GM12891 (cell line): ENCODE data around the gene SLC39A13.

Experiments
- DNase-seq: peaks from one replicate; pipeline ENCODE4 v3.0.0; 2011; ENCODE audit warnings: low spot score; ENCODE audit not compliant: insufficient read length
- FAIRE-seq: peaks from 2 replicates; lab custom pipeline; 2011; peaks lifted over from hg19 to GRCh38; lab: Jason Lieb, UNC
- PAX5 ChIP-seq: IDR thresholded peaks from 2 replicates; pipeline ENCODE4 v1.6.1; 2011; ENCODE audit warnings: low read length, moderate library complexity, mild to moderate bottlenecking; ENCODE audit not compliant: insufficient read depth, severe bottlenecking
- POLR2A ChIP-seq: IDR thresholded peaks from 2 replicates; pipeline ENCODE4 v1.6.1; 2011; ENCODE audit warnings: low read depth, low read length, control low read depth
- POLR2AphosphoS5 ChIP-seq: IDR thresholded peaks from 2 replicates; pipeline ENCODE4 v1.6.1; 2011; ENCODE audit warnings: low read depth, low read length, control low read depth
- POU2F2 ChIP-seq: IDR thresholded peaks from 2 replicates; pipeline ENCODE4 v1.6.1; 2011; ENCODE audit warnings: low read depth, mild to moderate bottlenecking, control low read depth, low read length, moderate library complexity
- SPI1 ChIP-seq: IDR thresholded peaks from 2 replicates; pipeline ENCODE4 v1.6.1; 2011; ENCODE audit warnings: low read depth, low read length, control low read depth
- TAF1 ChIP-seq: IDR thresholded peaks from 2 replicates; pipeline ENCODE4 v1.6.1; 2011; ENCODE audit warnings: low read depth, low read length, control low read depth

SLC39A13 gene

DNA sequence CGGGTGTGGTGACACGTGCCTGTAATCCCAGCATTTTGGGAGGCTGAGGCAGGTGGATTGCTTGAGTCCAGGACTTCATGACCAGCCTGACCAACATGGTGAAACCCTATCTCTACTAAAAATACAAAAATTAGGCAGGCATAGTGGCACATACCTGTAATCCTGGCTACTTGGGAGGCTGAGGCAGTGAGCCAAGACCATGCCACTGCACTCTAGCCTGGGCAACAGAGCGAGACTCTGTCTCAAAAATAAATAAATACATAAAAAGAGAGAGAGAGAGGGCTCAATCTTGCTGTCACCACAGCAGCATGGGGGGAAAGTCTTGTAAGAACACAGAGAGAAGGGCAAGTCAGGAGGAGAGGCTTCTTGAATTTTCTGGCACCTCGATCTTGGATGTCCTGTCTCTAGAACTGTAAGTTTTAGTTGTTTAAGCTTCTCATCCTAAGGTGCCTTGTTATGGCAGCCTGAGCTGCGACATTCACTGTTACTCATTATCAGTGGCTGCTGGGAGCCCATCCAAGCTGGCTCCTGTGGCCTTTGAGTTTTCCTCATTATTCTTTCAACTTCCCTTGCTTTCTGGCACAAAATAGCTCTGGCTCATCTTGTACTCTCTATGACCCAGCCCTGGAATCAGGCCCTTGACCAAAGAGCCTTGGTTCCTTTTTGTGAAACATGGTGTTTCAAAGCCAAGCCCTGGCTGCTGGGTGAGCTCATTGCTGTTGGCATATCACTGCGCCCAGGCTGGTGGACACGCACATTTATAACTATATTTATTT is 25.8 kb downstream of the SLC39A13 start:
- TF ChIP-seq POLR2A, result no peak
- no peak for TF ChIP-seq POU2F2
- no peak for TF ChIP-seq SPI1
- TF ChIP-seq POLR2AphosphoS5, result no peak
- TF ChIP-seq PAX5, result no peak
- TF ChIP-seq TAF1, result no peak
- FAIRE-seq, result no peak
- no peak for DNase-seq

DNA sequence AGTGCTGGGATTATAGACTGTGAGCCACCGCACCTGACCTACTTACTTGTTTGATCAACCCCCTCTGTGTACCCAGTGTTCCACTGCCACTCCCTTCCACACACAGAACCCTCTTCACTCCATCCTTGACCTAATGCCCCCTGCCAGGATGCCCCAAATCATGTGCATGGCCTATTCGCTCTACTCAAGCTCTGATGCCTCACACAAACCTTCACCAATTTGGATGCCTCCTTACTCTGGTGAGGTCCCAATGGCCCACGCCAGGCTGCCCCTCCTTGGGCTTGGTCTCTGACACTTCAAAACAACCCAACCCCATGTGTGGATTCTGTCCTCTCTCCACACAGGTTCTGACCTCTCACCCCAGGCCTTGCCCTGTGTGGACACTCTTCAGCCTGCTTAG is 27.3 kb downstream of the SLC39A13 start:
- TF ChIP-seq TAF1 (no peak), POU2F2 (no peak), POLR2A (no peak), PAX5 (no peak), POLR2AphosphoS5 (no peak), SPI1 (no peak)
- no peak for DNase-seq
- no peak for FAIRE-seq

DNA sequence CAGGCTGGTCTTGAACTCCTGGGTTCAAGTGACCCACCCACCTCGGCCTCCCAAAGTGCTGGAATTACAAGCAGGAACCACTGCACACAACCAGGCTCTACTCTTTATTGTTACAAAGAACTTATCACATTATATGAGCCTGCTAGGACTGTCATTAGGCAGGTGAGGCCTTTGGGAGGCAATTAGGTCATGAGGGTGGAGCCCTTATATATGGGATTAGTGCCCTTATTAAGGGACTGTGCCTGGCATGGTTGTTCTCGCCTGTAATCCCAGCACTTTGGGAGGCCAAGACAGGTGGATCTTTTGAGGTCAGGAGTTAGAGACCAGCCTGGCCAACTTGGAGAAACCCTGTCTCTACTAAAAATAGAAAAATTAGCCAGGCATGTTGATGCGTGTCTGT is 28.3 kb downstream of the SLC39A13 start:
- TF ChIP-seq SPI1 (no peak), PAX5 (no peak), TAF1 (no peak), POLR2AphosphoS5 (no peak), POLR2A (no peak), POU2F2 (no peak)
- no peak for FAIRE-seq
- DNase-seq, result no peak

DNA sequence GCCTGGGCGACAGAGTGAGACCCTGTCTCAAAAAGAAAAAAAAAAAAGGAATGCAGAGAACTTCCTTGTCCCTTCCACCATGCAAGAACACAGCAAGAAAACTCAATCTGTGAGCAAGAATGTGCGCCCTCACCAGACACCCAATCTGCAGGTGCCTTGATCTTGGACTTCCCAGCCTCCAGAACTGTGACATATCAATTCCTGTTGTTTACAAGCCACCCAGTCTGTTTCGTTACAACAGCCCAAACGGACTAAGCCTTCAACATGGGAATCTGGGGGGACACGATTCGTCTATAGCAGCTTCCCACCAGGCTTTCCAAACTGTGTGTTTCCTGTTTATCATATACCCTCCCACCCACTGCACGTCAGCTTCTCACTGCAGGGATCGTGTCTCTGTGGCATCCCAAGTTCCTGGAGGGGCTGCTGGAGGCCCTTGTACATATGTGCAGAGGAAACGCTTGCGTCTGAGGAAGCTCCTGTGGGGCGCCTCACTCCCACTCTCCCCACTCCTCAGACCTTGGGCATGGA is 28.9 kb downstream of the SLC39A13 start:
- DNase-seq, result no peak
- no peak for FAIRE-seq
- TF ChIP-seq POLR2AphosphoS5 (no peak), SPI1 (no peak), POLR2A (no peak), PAX5 (no peak), TAF1 (no peak), POU2F2 (no peak)

DNA sequence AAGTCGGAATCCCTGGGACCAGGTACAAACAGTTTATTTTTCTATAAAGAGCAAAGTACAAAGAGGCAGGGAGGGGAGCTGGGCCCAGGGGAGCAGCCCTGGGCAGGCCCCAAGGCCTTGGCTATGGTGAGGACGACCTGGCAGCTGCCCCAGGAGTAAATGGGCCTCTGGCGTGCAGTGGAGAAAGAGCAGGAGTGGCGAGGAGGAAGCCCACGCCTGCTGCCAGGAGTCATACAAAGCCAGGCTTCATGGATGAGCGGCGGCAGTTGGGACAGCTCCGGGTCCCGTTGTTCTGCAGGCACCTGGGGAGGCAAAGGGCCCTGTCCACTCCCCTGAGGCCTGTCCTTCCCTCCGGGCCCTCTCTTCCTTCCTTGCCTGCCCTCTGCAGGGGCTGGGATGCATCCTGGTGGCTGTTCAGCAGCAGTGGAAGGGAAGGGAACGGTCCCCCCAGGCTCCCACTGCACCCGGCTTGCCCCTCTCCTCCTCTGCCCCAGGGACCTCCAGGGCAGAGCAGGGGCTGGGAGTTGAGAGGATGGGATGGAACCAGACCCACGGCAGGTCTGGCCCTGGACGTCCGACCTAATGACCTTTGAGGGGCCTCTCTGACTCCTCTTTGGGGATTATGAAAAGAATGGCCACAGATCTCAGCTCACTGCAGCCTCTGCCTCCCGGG is 29.5 kb downstream of the SLC39A13 start:
- DNase-seq (no peak), FAIRE-seq (no peak)
- TF ChIP-seq POLR2AphosphoS5 (no peak), POU2F2 (no peak), PAX5 (no peak), SPI1 (no peak), TAF1 (no peak), POLR2A (no peak)

DNA sequence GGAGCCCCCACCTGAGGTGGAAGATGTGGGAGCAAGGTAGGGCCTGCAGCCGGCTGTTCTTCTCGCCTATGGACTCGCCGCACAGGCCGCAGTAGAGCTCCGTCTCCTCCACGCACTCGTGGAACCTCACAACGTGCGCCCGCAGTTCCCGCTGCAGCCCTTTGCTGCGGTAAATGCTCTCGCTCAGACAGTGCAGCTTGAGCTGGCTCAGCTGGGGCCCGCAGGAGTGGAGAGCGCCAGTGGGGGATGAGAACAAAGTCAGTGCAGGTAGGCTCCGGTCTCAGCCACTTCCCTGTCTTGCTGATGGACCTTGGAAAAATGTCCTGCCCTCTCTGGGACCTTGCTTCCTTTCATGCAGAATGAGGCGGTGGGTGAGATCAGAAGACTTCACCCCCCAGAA is 30.3 kb downstream of the SLC39A13 start:
- no peak for DNase-seq
- FAIRE-seq, result no peak
- TF ChIP-seq SPI1 (no peak), TAF1 (no peak), POLR2AphosphoS5 (no peak), PAX5 (no peak), POU2F2 (no peak), POLR2A (no peak)

DNA sequence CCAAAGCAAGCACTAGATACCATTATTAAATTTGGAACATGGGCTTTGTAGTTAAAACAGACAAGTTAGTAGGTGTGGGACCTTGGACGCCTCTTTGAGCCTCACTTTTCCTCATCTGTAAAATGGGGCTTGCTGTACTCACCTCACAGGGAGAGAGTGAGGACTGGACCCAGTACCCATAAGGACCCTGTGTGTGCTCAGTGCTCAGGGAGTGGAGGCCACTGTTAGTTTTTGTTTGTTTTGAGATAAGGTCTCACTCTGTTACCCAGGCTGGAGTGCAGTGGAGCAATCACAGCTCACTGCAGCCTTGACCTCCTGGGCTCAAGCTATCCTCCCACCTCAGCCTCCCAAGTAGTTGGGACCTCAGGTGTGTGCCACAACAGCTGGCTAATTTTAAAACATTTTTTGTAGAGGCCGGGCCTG is 31.7 kb downstream of the SLC39A13 start:
- FAIRE-seq (no peak), DNase-seq (no peak)
- TF ChIP-seq SPI1 (no peak), POLR2AphosphoS5 (no peak), TAF1 (no peak), POU2F2 (no peak)

DNA sequence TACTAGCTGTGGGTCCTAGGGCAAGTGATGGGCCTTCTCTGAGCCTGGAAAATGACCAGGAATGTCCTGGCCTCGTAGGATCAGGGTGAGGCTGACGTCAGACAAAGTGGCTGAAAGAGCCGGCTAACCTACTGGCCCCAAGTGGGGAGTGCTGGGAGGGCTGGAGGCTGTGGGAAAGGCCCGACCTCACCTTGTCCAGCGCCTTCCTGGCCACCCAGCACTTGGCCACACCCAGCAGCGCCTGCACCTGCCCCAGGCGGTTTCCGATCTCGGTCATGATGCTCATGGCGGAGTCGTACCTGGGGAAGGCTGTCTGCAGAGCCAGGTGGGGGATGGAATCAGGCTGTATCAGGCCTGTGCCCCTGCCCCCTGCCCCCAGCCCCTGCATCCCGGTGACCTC is 33.0 kb downstream of the SLC39A13 start:
- FAIRE-seq, result no peak
- no peak for TF ChIP-seq PAX5
- TF ChIP-seq POLR2AphosphoS5, result no peak
- TF ChIP-seq POU2F2, result no peak
- no peak for TF ChIP-seq POLR2A
- TF ChIP-seq TAF1, result no peak
- TF ChIP-seq SPI1, result no peak

DNA sequence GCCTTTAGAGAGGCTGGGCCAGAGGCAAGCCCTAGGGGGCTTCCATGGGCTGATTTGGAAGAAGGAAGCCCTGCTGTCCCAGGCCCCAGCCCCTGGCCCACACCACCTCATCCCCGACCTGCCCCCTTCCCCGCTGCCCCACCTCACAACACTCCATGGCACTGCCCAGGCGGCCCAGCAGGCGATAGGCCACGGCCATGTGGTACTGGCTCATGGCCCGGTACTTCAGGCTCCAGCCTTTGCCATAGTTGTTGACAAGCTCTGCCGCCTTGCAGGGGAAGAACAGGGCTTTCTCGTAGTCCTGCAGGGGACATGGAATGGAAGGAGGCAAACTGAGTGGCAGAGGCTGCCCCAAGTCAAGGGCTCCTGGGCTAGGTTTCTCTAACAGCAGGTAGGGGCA is 34.1 kb downstream of the SLC39A13 start:
- DNase-seq, result no peak
- no peak for TF ChIP-seq POLR2A
- TF ChIP-seq PAX5, result no peak
- no peak for TF ChIP-seq POLR2AphosphoS5
- TF ChIP-seq POU2F2, result no peak
- TF ChIP-seq SPI1, result no peak
- TF ChIP-seq TAF1, result no peak
- FAIRE-seq, result no peak

More for the DNA sequence above, 33.0 kb downstream of the SLC39A13 start:
- DNase-seq, result no peak
